CD4-positive, alpha-beta T cell treated with Interleukin-2 at 100 ng/mL for 4 hours (primary cell): ENCODE measurements around the gene SH3TC1.

Source experiments
- DNase-seq: peaks from one replicate; pipeline ENCODE4 v3.0.0-alpha.2; 2020; ENCODE audit warnings: low spot score

Gene SH3TC1

DNA sequence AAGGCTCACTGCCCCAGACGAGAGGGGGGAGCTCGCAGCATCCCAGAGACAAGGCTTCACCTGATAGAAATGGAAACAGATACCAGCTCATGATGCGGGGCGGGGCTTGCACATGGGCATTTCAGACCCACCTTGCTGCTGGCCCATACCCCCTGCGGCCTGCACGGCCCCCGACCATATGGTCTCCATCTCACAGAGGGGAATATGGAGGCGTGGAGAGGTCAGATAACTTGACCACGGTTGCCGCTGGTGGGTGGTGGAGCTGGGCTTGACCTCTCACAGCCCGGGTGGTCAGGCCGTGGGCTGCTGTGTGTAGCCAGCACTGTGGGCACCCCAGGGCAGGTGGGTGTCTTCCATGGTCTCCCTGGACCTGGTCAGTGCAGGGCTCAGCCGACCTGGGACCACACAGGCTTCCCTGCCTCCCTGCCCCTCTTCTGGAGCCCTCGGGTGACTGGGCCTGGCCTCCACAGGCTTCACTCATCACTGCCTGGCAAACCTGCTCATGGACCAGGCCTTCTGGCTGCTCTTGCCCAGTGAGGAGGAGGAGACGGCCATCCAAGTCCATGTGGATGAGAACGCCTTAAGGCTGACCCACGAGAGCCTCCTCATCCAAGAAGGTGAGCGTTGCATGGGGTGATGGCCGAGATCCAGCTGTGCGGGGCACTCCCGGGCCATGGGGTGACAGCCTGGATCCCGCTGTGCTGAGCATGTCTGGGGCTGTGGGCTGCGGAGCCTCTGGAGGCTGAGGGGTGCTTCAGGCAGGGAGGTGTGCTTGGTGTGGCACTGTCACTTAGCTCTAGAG is 16.8 kb downstream of the SH3TC1 start:
- no peak for DNase-seq

DNA sequence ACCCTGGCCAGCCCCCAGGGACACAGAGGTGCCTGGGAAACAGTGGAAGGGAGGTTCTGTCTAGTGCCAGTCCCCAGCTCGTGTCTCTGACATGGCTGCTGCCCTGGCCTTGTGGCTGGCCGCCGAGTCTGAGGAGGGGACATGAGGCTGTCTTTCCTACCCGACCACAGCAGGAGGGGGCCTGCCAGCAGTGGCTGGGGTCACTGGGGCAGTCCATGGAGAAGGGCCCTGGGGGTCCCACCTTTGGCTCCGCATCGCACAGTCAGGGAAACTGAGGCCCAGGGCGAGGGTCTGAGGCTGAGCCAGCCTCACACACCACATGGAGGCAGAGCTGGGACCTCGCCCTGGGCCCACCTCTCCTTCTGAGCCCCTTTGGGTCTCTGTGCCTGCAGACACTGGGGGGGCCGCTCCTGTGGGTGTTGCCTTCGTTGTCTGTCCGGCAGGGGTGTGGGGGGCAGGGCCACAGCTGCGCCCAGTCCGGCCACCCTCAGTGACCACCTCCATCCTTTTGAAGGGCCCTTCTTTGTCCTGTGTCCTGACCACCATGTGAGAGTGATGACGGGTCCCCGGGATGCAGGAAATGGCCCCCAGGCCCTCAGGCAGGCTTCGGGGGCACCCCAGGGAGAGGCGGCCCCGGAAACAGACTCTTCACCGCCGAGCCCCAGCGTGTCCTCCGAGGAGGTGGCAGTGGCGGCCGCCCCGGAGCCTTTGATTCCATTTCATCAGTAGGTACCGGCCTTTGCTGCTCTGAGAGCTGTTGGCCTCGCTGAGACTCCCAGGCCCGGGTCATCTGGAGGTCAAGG is 17.6 kb downstream of the SH3TC1 start:
- no peak for DNase-seq

GRCh38 chr4:8217246-8217511 is 18.1 kb downstream of the SH3TC1 start:
- DNase-seq, result no peak

- DNase-seq, result no peak
Observed at GRCh38 chr4:8217871-8218270, 18.8 kb downstream of the SH3TC1 start.

DNA sequence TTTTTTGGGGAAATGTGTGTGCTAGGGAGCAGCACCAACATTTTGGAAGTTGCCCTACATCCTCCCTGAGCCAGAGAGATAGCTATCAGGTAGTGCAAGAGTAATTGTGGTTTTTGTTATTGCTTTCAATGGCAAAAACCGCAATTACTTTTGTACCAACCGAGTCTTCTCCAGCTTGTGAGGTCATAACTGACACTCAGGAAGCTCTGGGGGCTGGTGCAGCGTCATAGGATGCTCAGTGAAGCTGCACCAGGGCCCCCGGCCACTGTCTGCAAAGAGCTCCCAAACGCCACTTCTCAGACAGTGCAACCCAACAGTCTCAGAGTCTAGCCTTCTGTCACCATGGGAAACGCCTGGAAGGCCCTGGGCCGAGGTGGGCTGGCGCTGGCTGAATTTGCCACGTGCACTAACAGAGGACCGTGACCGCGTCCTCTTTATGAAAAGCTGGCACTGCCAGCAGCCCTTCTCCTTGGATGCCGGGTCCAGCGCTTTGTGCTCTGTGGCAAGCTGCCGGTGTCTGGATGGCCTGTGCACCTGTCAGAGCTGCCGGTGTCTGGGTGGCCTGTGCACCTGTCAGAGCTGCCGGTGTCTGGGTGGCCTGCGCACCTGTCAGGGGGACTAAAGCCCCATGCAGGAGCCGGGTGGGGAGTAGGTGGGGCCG is 19.4 kb downstream of the SH3TC1 start:
- DNase-seq, result no peak

- DNase-seq, result no peak
Observed at GRCh38 chr4:8219236-8219635, 20.1 kb downstream of the SH3TC1 start.

GRCh38 chr4:8220661-8221450 is 21.8 kb downstream of the SH3TC1 start:
- no peak for DNase-seq

- peak; percentile 24 for DNase-seq
Observed at GRCh38 chr4:8221476-8221875, 22.4 kb downstream of the SH3TC1 start.

- no peak for DNase-seq
Observed at GRCh38 chr4:8221985-8222384, 22.9 kb downstream of the SH3TC1 start.

DNA sequence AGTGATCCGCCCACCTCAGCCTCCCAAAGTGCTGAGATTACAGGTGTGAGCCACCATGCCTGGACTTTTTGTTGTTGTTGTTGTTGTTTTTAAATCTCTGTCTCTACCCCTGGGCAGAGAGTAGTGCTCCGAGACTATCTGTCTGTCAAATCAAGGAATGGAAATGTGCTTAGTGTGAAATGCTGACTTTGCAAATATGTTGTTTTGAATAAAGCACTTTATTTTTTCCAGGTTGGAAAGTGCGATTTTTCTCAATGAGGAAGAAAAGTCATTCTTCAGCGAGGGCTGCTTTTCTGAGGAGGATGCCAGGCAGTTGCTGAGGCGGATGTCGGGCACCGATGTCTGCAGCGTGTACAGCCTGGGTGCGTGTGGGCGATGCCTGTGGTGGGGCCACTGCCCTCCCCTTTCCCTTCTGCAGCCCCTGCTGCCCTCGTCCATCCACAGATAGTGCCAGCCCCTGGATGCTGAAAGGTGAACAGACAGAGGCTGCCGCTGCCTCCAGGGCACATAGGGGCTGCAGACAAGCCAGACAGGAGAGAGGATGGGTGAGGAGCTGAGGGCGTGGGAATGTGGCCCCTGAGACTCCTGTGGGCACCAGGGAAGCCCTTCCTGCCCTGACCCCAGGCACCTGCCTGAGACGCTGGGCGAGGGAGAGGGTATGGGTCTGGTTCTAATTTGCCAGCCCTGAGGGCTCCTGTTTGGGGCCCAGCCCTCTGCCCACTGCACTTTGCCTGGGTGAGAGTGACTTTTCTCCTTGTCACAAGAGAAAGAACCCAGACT is 23.7 kb downstream of the SH3TC1 start:
- no peak for DNase-seq

- DNase-seq, result no peak
Observed at GRCh38 chr4:8224267-8224974, 25.3 kb downstream of the SH3TC1 start.

- no peak for DNase-seq
Observed at GRCh38 chr4:8224975-8225625, 26.0 kb downstream of the SH3TC1 start.

- DNase-seq, result no peak
Observed at GRCh38 chr4:8225706-8226443, 26.8 kb downstream of the SH3TC1 start.

DNA sequence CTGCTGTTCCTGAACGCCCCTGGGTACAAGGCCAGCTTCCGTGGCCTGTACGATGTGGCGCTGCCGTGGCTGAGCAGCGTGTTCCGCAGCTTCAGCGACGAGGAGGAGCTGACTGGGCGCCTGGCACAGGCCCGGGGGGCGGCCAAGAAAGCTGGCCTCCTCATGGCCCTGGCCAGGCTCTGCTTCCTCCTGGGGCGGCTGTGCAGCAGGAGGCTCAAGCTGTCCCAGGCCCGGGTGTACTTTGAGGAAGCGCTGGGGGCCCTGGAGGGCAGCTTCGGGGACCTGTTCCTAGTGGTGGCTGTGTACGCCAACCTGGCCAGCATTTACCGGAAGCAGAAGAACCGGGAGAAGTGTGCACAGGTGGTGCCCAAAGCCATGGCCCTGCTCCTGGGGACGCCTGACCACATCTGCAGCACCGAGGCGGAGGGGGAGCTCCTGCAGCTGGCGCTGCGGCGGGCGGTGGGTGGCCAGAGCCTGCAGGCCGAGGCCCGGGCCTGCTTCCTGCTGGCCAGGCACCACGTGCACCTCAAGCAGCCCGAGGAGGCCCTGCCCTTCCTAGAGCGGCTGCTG is 28.2 kb downstream of the SH3TC1 start:
- DNase-seq, result no peak

GRCh38 chr4:8227771-8228318 is 28.8 kb downstream of the SH3TC1 start:
- DNase-seq, result no peak

GRCh38 chr4:8228319-8229250 is 29.5 kb downstream of the SH3TC1 start:
- peak; percentile 76 for DNase-seq

GRCh38 chr4:8229331-8229975 is 30.4 kb downstream of the SH3TC1 start:
- DNase-seq, result peak; percentile 12
